ENCODE results near the gene NF1. TPM values are rescaled to one million over a fixed set of nuclear protein-coding genes. Genes with fewer than 3 reads are reported as not detected.
"Not testable (repeated sequence)": the region's sequence is repeated elsewhere in the genome, so short reads cannot be mapped to it uniquely, and the experiment has no call there.

The NF1 gene, protein sequence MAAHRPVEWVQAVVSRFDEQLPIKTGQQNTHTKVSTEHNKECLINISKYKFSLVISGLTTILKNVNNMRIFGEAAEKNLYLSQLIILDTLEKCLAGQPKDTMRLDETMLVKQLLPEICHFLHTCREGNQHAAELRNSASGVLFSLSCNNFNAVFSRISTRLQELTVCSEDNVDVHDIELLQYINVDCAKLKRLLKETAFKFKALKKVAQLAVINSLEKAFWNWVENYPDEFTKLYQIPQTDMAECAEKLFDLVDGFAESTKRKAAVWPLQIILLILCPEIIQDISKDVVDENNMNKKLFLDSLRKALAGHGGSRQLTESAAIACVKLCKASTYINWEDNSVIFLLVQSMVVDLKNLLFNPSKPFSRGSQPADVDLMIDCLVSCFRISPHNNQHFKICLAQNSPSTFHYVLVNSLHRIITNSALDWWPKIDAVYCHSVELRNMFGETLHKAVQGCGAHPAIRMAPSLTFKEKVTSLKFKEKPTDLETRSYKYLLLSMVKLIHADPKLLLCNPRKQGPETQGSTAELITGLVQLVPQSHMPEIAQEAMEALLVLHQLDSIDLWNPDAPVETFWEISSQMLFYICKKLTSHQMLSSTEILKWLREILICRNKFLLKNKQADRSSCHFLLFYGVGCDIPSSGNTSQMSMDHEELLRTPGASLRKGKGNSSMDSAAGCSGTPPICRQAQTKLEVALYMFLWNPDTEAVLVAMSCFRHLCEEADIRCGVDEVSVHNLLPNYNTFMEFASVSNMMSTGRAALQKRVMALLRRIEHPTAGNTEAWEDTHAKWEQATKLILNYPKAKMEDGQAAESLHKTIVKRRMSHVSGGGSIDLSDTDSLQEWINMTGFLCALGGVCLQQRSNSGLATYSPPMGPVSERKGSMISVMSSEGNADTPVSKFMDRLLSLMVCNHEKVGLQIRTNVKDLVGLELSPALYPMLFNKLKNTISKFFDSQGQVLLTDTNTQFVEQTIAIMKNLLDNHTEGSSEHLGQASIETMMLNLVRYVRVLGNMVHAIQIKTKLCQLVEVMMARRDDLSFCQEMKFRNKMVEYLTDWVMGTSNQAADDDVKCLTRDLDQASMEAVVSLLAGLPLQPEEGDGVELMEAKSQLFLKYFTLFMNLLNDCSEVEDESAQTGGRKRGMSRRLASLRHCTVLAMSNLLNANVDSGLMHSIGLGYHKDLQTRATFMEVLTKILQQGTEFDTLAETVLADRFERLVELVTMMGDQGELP (N-terminal part only)
- total RNA-seq (10 to 100 TPM; 30.8 to 32.6 (median 31.8) TPM), total RNA-seq (30.8 to 126 (median 60.8) reads per million in 29 experiments)
- total RNA-seq (2013): 37.5 TPM

DNA sequence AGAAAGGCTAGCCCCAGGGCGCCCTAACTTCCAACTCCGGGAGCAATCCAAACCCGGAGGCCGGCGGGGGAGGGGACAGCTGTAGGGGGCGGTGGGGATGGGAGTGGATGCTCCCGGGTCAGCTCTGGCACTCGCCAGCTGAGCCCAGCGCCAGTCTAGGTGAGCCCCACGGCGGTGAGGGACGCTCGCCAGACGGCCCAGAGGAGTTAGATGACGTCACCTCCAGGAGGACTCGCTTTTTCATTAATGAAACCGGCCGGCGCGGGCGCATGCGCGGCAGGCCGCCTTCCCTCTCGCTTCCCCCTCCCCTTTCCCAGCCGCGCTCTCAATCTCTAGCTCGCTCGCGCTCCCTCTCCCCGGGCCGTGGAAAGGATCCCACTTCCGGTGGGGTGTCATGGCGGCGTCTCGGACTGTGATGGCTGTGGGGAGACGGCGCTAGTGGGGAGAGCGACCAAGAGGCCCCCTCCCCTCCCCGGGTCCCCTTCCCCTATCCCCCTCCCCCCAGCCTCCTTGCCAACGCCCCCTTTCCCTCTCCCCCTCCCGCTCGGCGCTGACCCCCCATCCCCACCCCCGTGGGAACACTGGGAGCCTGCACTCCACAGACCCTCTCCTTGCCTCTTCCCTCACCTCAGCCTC is at the start of gene NF1:
NF1 (plus strand) TSS at position 378 of the 636 bp plus-strand sequence. CDS start 333 bp downstream, outside the sequence.
- Mint-ChIP-seq H3K4me1 (peaks cover 11 to 14% (median 12%) of the 10 kb centered on the region in 3 donors), H3K27ac (peak within 1 kb of the TSS; percentile 95 to 97), H3K27me3 (no peaks in the 10 kb centered on the region), H3K9me3 (no peaks in the 10 kb centered on the region), H3K36me3 (no peaks in the 10 kb centered on the region), H3K4me3 (peak within 1 kb of the TSS; percentile 92 to 93 (median 92))
- POLR2A ChIA-PET: interaction anchor here (0.5 to 0.8 kb wide), 5 partner anchors 18 to 537 kb away, joined by 3 to 5 read pairs (median 3); no protein-coding TSS in a partner anchor
- H3K27me3 ChIP-seq (replicated peaks in 1 of 2; ENCODE audit: control insufficient read depth in 2 of 2, extremely low read depth in 1 of 2, insufficient read depth in 2 of 2, low read length in 1 of 2): no peaks in the 10 kb centered on the region
- peak; percentile 72 to 77 (median 74) for ATAC-seq (replicated peaks in 1 of 4)
- H3K36me3 ChIP-seq (ENCODE audit: control insufficient read depth in 2 of 2, extremely low read depth in 1 of 2, insufficient read depth in 1 of 2, low read length in 1 of 2): no peaks in the 10 kb centered on the region
- no peaks in the 10 kb centered on the region for H3K9me3 ChIP-seq
- peak within 1 kb of the TSS; percentile 70 to 76 for H3K4me3 ChIP-seq (ENCODE audit: control insufficient read depth in 1 of 2, extremely low read depth in 1 of 2, low read length in 1 of 2)
- DNase-seq: peak; percentile 67 to 92 (median 77)
- peaks cover 2 to 19% of the 10 kb centered on the region in 2 experiments for H3K4me1 ChIP-seq (ENCODE audit: control insufficient read depth in 1 of 2, extremely low read depth in 1 of 2, insufficient read depth in 2 of 2, low read length in 2 of 2)
- CTCF ChIA-PET: interaction anchor here in 1 of 2 donors (0.7 kb wide), 2 partner anchors 13 to 1477 kb away, joined by 5 to 7 read pairs; no protein-coding TSS in a partner anchor
- WGBS (ENCODE audit: insufficient coverage): under 1% methylated on average over 10 of the region's 45 CpGs
- peak within 1 kb of the TSS; percentile 76 for H3K27ac ChIP-seq (ENCODE audit: low read length)

DNA sequence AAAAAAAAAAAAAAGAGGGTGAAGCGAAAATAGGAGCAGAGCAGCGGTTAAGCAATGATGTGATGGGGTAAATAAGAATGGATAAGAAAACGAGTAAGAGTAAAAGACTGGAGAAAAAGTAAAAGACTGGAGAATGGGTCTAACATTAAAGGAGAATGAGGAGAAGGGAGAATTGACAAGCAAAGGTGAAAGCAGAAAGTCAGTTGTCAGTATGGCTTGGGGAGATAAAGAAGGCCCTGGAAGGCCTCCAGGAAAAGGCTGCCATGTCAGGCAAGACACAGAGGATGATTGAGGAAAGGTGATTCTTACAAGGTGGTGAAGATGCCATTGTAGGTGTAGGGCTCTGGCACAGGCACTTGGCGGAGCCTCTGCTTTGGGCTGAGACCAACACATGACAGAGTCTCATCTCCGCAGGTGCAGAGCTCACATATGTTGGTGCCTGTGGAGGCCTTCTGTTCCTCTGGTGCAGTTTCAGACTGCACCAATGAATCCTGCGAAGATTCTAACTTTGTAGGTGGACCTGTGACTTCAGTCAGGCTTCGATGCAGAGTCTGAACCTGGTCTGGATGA is 47.8 kb upstream of the NF1 start:
- DNase-seq; H3K4me1 Mint-ChIP-seq; H3K27me3 ChIP-seq (replicated peaks in 1 of 2; ENCODE audit: control insufficient read depth in 2 of 2, extremely low read depth in 1 of 2, insufficient read depth in 2 of 2, low read length in 1 of 2); POLR2A ChIA-PET; H3K4me3 Mint-ChIP-seq; H3K27ac ChIP-seq (ENCODE audit: low read length); H3K27me3 Mint-ChIP-seq; H3K4me3 ChIP-seq (ENCODE audit: control insufficient read depth in 1 of 2, extremely low read depth in 1 of 2, low read length in 1 of 2); H3K27ac Mint-ChIP-seq; H3K36me3 ChIP-seq (ENCODE audit: control insufficient read depth in 2 of 2, extremely low read depth in 1 of 2, insufficient read depth in 1 of 2, low read length in 1 of 2); ATAC-seq (replicated peaks in 1 of 4); CTCF ChIA-PET; H3K9me3 Mint-ChIP-seq; H3K9me3 ChIP-seq; H3K4me1 ChIP-seq (ENCODE audit: control insufficient read depth in 1 of 2, extremely low read depth in 1 of 2, insufficient read depth in 2 of 2, low read length in 2 of 2): not testable (repeated sequence)
- WGBS (ENCODE audit: insufficient coverage): no CpG with 5 or more reads among the region's 7 CpGs
- peaks cover 11% of the 10 kb centered on the region for H3K36me3 Mint-ChIP-seq

DNA sequence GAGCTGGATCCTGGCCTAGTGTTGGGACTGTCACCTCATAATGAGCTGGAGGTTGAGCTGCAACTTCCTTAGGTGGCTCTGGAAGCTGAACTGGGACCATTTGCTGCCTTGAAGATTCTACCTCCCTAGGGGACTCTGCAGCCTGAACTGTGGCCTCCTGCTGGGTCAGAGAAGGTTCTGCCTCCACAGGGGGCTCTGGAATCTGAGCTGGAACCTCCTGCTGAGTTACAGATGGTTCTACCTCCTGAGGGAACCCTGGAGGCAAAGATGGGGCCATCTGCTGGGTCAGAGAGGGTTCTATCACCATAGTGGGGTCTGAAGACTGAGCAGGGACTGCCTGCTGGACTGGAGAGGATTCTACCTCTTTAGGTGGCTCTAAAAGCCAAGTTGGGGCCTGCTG is 46.6 kb upstream of the NF1 start:
- no peak overlapping the region for H3K4me3 ChIP-seq (ENCODE audit: control insufficient read depth in 1 of 2, extremely low read depth in 1 of 2, low read length in 1 of 2)
- Mint-ChIP-seq H3K4me3 (no peak overlapping the region), H3K9me3 (peaks cover 0 to 7% (median 6%) of the 10 kb centered on the region in 3 donors), H3K36me3 (peaks cover 11% of the 10 kb centered on the region), H3K27me3 (no peaks in the 10 kb centered on the region), H3K27ac (no peak overlapping the region), H3K4me1 (peaks cover 6 to 12% (median 12%) of the 10 kb centered on the region in 3 donors)
- CTCF ChIA-PET: interaction anchor here (0.5 to 1.2 kb wide), 2 partner anchors 26 to 164 kb away, joined by 3 to 4 read pairs; no protein-coding TSS in a partner anchor
- no peaks in the 10 kb centered on the region for H3K36me3 ChIP-seq (ENCODE audit: control insufficient read depth in 2 of 2, extremely low read depth in 1 of 2, insufficient read depth in 1 of 2, low read length in 1 of 2)
- no peak for ATAC-seq (replicated peaks in 1 of 4)
- no peak overlapping the region for H3K27ac ChIP-seq (ENCODE audit: low read length)
- no peak for DNase-seq
- H3K9me3 ChIP-seq: no peaks in the 10 kb centered on the region
- POLR2A ChIA-PET: no interaction called here
- peaks cover 0 to 14% of the 10 kb centered on the region in 2 experiments for H3K4me1 ChIP-seq (ENCODE audit: control insufficient read depth in 1 of 2, extremely low read depth in 1 of 2, insufficient read depth in 2 of 2, low read length in 2 of 2)
- H3K27me3 ChIP-seq (replicated peaks in 1 of 2; ENCODE audit: control insufficient read depth in 2 of 2, extremely low read depth in 1 of 2, insufficient read depth in 2 of 2, low read length in 1 of 2): no peaks in the 10 kb centered on the region

DNA sequence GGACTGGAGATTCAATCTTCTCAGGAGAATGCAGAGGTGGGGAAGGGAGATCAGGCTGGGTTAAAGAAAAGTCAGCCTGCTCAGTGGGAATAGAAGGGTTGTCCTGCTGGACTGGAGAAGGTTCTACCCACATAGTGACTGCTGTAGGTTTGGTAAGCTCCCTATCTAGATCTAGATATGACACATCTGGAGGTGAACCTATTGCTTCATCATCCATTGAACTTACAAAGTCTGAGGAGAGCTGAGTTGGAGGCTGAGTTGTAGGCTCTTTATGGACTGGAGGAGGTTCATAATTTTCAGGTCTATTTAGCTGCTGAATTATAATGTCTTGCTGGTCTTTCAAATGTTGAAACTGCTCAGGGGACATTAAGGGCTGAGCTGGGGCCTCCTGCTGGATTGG is 46.0 kb upstream of the NF1 start:
- Mint-ChIP-seq H3K4me3 (no peak overlapping the region), H3K9me3 (peaks cover 0 to 7% (median 6%) of the 10 kb centered on the region in 3 donors), H3K36me3 (peaks cover 11% of the 10 kb centered on the region), H3K27me3 (no peaks in the 10 kb centered on the region), H3K4me1 (peaks cover 6 to 12% (median 12%) of the 10 kb centered on the region in 3 donors), H3K27ac (no peak overlapping the region)
- DNase-seq (no peak), ATAC-seq (replicated peaks in 1 of 4) (no peak)
- Histone ChIP-seq H3K9me3 (no peaks in the 10 kb centered on the region), H3K4me1 (ENCODE audit: control insufficient read depth in 1 of 2, extremely low read depth in 1 of 2, insufficient read depth in 2 of 2, low read length in 2 of 2) (peaks cover 0 to 14% of the 10 kb centered on the region in 2 experiments), H3K4me3 (ENCODE audit: control insufficient read depth in 1 of 2, extremely low read depth in 1 of 2, low read length in 1 of 2) (no peak overlapping the region), H3K36me3 (ENCODE audit: control insufficient read depth in 2 of 2, extremely low read depth in 1 of 2, insufficient read depth in 1 of 2, low read length in 1 of 2) (no peaks in the 10 kb centered on the region), H3K27me3 (replicated peaks in 1 of 2; ENCODE audit: control insufficient read depth in 2 of 2, extremely low read depth in 1 of 2, insufficient read depth in 2 of 2, low read length in 1 of 2) (no peaks in the 10 kb centered on the region), H3K27ac (ENCODE audit: low read length) (no peak overlapping the region)
- ChIA-PET POLR2A (no interaction called here), CTCF (interaction anchor here (0.5 to 1.2 kb wide), 2 partner anchors 26 to 163 kb away, joined by 3 to 4 read pairs; no protein-coding TSS in a partner anchor)

DNA sequence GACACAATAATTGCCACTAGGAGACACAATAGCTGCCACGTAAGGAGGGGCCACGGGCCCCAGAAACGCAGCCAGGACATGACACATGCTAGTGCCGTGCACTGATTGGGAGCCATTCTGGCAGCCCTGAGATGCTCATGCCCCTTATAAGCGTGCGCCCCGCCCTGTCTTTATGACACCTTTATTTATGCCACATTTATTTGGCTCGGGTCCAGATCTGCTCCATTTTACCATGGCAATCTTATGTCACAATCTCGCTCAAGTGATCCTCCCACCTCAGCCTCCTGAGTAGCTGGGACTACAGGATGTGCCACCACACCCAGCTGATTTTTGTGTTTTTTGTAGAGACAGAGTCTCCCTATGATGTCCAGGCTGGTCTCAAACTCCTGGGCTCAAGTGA is 43.8 kb upstream of the NF1 start:
- no peak overlapping the region for H3K27ac Mint-ChIP-seq
- H3K4me3 Mint-ChIP-seq: no peak overlapping the region
- no peaks in the 10 kb centered on the region for H3K27me3 ChIP-seq (replicated peaks in 1 of 2; ENCODE audit: control insufficient read depth in 2 of 2, extremely low read depth in 1 of 2, insufficient read depth in 2 of 2, low read length in 1 of 2)
- no peaks in the 10 kb centered on the region for H3K9me3 ChIP-seq
- H3K27ac ChIP-seq (ENCODE audit: low read length): no peak overlapping the region
- peaks cover 11% of the 10 kb centered on the region for H3K36me3 Mint-ChIP-seq
- H3K4me1 Mint-ChIP-seq: peaks cover 6 to 12% (median 12%) of the 10 kb centered on the region in 3 donors
- DNase-seq (peak in 1 of 35 experiments; percentile 30), ATAC-seq (replicated peaks in 1 of 4) (no peak)
- H3K9me3 Mint-ChIP-seq: peaks cover 0 to 7% (median 6%) of the 10 kb centered on the region in 3 donors
- no peaks in the 10 kb centered on the region for H3K27me3 Mint-ChIP-seq
- ChIA-PET POLR2A (no interaction called here), CTCF (no interaction called here)
- WGBS (ENCODE audit: insufficient coverage): 97% methylated on average over 7 of the region's 9 CpGs
- H3K4me1 ChIP-seq (ENCODE audit: control insufficient read depth in 1 of 2, extremely low read depth in 1 of 2, insufficient read depth in 2 of 2, low read length in 2 of 2): peaks cover 0 to 14% of the 10 kb centered on the region in 2 experiments
- H3K36me3 ChIP-seq (ENCODE audit: control insufficient read depth in 2 of 2, extremely low read depth in 1 of 2, insufficient read depth in 1 of 2, low read length in 1 of 2): no peaks in the 10 kb centered on the region
- no peak overlapping the region for H3K4me3 ChIP-seq (ENCODE audit: control insufficient read depth in 1 of 2, extremely low read depth in 1 of 2, low read length in 1 of 2)
